HepG2 (cell line): ENCODE results near the gene CTRL. TPM values are rescaled to one million over a fixed set of nuclear protein-coding genes. Genes with fewer than 3 reads are reported as not detected.
A peak's percentile ranks its signal among the peaks of the same experiment; 100 is the strongest.

Experiments used
- CHCHD3 ChIP-seq: sonication (generic); formaldehyde crosslinking; IDR thresholded peaks from 2 replicates; pipeline ENCODE4 v1.8.0; 2022; ENCODE audit warnings: mild to moderate bottlenecking, missing genetic modification reagents, moderate library complexity
- DNMT3B ChIP-seq: conservative IDR thresholded peaks from 2 replicates; pipeline ENCODE4 v1.6.1; 2016; ENCODE audit warnings: missing biosample characterization, control low read depth
- FOXA1 ChIP-seq, 2 experiments: fragments of 450-650 bp in 1 of 2; sonication (generic) in 1 of 2; formaldehyde crosslinking in 1 of 2; IDR thresholded peaks; 2 replicates each; pipeline versions ENCODE4 v1.4.0 to v1.6.1; 2016 to 2020; ENCODE audit warnings: missing genetic modification reagents in 1 of 2
- KMT2A ChIP-seq: sonication (generic); formaldehyde crosslinking; IDR thresholded peaks from 2 replicates; pipeline ENCODE4 v1.4.0; 2020; ENCODE audit warnings: missing genetic modification reagents
- MED8 ChIP-seq: sonication (generic); formaldehyde crosslinking; IDR thresholded peaks from 2 replicates; pipeline ENCODE4 v1.8.1; 2023; ENCODE audit warnings: mild to moderate bottlenecking, missing genetic modification reagents; ENCODE audit not compliant: insufficient replicate concordance
- NPAS2 ChIP-seq: sonication (generic); formaldehyde crosslinking; IDR thresholded peaks from 2 replicates; pipeline ENCODE4 v1.8.0; 2022; ENCODE audit warnings: mild to moderate bottlenecking, missing genetic modification reagents, borderline replicate concordance
- POLR2G ChIP-seq: fragments of 200-400 bp; formaldehyde crosslinking; IDR thresholded peaks from 2 replicates; pipeline ENCODE4 v1.6.1; 2018; ENCODE audit warnings: mild to moderate bottlenecking, low read depth, low read length, moderate library complexity
- THAP11 ChIP-seq: IDR thresholded peaks from 2 replicates; pipeline ENCODE4 v1.6.1; 2016; ENCODE audit warnings: missing biosample characterization, missing genetic modification reagents
- ZC3H13 ChIP-seq: sonication (generic); formaldehyde crosslinking; IDR thresholded peaks from 2 replicates; pipeline ENCODE4 v1.8.1; 2023; ENCODE audit warnings: mild to moderate bottlenecking, missing genetic modification reagents, moderate library complexity
- ZNF484 ChIP-seq: sonication (generic); formaldehyde crosslinking; IDR thresholded peaks from 2 replicates; pipeline ENCODE4 v1.5.1; 2020; ENCODE audit warnings: mild to moderate bottlenecking, low read depth, missing genetic modification reagents, borderline replicate concordance
- ZNF510 ChIP-seq: sonication (generic); formaldehyde crosslinking; IDR thresholded peaks from 2 replicates; pipeline ENCODE4 v1.4.0; 2020; ENCODE audit warnings: low read depth, mild to moderate bottlenecking, missing genetic modification reagents
- ZNF629 ChIP-seq: sonication (generic); formaldehyde crosslinking; conservative IDR thresholded peaks from 2 replicates; pipeline ENCODE4 v1.5.0; 2020; ENCODE audit warnings: missing genetic modification reagents
- ZNF652 ChIP-seq: IDR thresholded peaks from 2 replicates; pipeline ENCODE4 v1.6.1; 2016; ENCODE audit warnings: low read depth, borderline replicate concordance
- polyA plus RNA-seq, 8 experiments: library from polyadenylated mRNA; depleted of rRNA in 3 of 8; stranded (reverse) in 7 of 8; unstranded in 1 of 8; fragments of >200 nt; fragmentation: Illumina TruSeq in 4 of 8; extraction: Trizol in 4 of 8; gene quantifications; 2 replicates each; pipeline versions ENCODE4 v1.2.1 to v1.2.3, GENCODE V29; 2011 to 2016; ENCODE audit warnings: low read depth in 4 of 8, missing spikeins in 1 of 8, mixed read lengths in 1 of 8; ENCODE audit not compliant: insufficient read depth in 1 of 8
- total RNA-seq, 5 experiments: library from RNA; depleted of rRNA; stranded (reverse); fragments of >200 nt; fragmentation: Illumina TruSeq; extraction: Trizol; gene quantifications; 2 replicates each; pipeline ENCODE4 v1.2.3, GENCODE V29; 2016; ENCODE audit warnings: low read depth in 1 of 5
- TF ChIP-seq, protein P1 (sequence below): sonication (generic); formaldehyde crosslinking; IDR thresholded peaks from 2 replicates; pipeline ENCODE4 v1.4.0; 2020; ENCODE audit warnings: missing genetic modification reagents
- TF ChIP-seq, protein P2 (sequence below): sonication (generic); formaldehyde crosslinking; IDR thresholded peaks from 2 replicates; pipeline ENCODE4 v1.4.0; 2020; ENCODE audit warnings: missing genetic modification reagents
- TF ChIP-seq, protein P3 (sequence below): sonication (generic); formaldehyde crosslinking; IDR thresholded peaks from 2 replicates; pipeline ENCODE4 v1.4.0; 2020; ENCODE audit warnings: mild to moderate bottlenecking, missing genetic modification reagents
- TF ChIP-seq, protein P4 (sequence below): sonication (generic); formaldehyde crosslinking; conservative IDR thresholded peaks from 2 replicates; pipeline ENCODE4 v1.4.0; 2020; ENCODE audit warnings: missing genetic modification reagents
- TF ChIP-seq, protein P5 (sequence below): sonication (generic); formaldehyde crosslinking; IDR thresholded peaks from 2 replicates; pipeline ENCODE4 v1.8.1; 2023; ENCODE audit warnings: missing genetic modification reagents, inconsistent platforms, borderline replicate concordance
- TF ChIP-seq, protein P6 (sequence below): IDR thresholded peaks from 2 replicates; pipeline ENCODE4 v1.6.1; 2016; ENCODE audit warnings: low read depth, borderline replicate concordance
- TF ChIP-seq, protein P7 (sequence below): sonication (generic); formaldehyde crosslinking; IDR thresholded peaks from 2 replicates; pipeline ENCODE4 v1.8.0; 2023; ENCODE audit warnings: mild to moderate bottlenecking, missing genetic modification reagents

CTRL gene
- total and polyA plus RNA-seq, 2 of the 13 experiments (the other 11 are each of a cell fraction or from before 2014, with no cell fraction given): 1.9 to 2.7 TPM

DNA sequence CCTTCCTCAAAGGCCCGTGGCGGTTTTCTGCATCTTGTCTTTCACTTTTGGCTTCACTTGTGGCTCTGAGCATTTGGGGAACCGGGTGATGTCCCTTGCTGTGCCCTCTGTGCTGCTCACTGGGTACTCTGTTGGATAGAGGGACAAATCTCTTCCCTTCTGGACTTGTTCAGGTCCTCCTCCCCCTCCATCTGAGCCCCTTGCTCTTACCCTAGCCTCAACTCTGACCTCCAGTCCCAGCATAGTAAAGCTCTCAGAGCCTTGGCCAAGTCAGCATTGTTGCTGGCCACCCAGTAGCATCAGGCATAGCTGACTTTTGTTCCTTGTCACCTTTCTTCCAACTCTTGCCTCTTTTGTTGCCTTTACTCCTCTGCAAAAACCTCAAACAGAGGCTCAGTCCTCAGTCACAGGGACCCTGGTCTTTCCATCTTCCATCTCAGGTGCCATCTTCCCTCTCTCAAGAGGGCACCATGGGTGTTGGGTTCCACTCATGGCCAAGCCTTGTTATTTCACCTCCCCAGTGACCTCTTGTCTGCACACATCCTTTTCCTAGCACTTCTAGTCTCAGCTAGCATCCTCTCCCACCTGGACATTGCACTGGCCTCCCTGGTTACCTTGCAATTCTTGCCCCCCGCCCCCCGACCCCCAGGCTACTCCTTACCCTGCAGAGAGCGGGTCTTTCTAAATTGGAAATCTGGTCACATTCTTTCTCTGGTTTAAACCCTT, 5.4 kb upstream of the CTRL start (continued):
- TF ChIP-seq, protein P1, sequence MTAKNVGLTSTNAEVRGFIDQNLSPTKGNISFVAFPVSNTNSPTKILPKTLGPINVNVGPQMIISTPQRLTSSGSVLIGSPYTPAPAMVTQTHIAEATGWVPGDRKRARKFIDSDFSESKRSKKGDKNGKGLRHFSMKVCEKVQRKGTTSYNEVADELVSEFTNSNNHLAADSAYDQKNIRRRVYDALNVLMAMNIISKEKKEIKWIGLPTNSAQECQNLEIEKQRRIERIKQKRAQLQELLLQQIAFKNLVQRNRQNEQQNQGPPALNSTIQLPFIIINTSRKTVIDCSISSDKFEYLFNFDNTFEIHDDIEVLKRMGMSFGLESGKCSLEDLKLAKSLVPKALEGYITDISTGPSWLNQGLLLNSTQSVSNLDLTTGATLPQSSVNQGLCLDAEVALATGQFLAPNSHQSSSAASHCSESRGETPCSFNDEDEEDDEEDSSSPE (CRISPR knock-in tag): no peak
- TF ChIP-seq ZC3H13 (CRISPR knock-in tag) (peak; percentile 89), ZNF652 (CRISPR knock-in tag) (0 out of 2 replicates have a peak, but pooled peaks have one; percentile 11), NPAS2 (CRISPR knock-in tag) (0 out of 2 replicates have a peak, but pooled peaks have one; percentile 47), ZNF510 (CRISPR knock-in tag) (no peak), FOXA1 (IDR thresholded peaks at IDR 0.05) (no peak), FOXA1 (CRISPR knock-in tag; IDR thresholded peaks at IDR 0.05) (no peak), DNMT3B (CRISPR knock-in tag) (0 out of 2 replicates have a peak, but pooled peaks have one; percentile 3), THAP11 (no peak), CHCHD3 (CRISPR knock-in tag) (no peak), ZNF629 (CRISPR knock-in tag) (0 out of 2 replicates have a peak, but pooled peaks have one; percentile 6), MED8 (peak; percentile 22), POLR2G (peak; percentile 19; the same call in 1 of the 2 replicates), KMT2A (CRISPR knock-in tag) (0 out of 2 replicates have a peak, but pooled peaks have one; percentile 0), ZNF484 (CRISPR knock-in tag) (no peak)
- TF ChIP-seq, protein P2, sequence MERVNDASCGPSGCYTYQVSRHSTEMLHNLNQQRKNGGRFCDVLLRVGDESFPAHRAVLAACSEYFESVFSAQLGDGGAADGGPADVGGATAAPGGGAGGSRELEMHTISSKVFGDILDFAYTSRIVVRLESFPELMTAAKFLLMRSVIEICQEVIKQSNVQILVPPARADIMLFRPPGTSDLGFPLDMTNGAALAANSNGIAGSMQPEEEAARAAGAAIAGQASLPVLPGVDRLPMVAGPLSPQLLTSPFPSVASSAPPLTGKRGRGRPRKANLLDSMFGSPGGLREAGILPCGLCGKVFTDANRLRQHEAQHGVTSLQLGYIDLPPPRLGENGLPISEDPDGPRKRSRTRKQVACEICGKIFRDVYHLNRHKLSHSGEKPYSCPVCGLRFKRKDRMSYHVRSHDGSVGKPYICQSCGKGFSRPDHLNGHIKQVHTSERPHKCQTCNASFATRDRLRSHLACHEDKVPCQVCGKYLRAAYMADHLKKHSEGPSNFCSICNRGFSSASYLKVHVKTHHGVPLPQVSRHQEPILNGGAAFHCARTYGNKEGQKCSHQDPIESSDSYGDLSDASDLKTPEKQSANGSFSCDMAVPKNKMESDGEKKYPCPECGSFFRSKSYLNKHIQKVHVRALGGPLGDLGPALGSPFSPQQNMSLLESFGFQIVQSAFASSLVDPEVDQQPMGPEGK (CRISPR knock-in tag): 0 out of 2 replicates have a peak, but pooled peaks have one; percentile 6
- TF ChIP-seq, protein P3, sequence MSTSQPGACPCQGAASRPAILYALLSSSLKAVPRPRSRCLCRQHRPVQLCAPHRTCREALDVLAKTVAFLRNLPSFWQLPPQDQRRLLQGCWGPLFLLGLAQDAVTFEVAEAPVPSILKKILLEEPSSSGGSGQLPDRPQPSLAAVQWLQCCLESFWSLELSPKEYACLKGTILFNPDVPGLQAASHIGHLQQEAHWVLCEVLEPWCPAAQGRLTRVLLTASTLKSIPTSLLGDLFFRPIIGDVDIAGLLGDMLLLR (CRISPR knock-in tag): peak; percentile 70
- TF ChIP-seq, protein P4, sequence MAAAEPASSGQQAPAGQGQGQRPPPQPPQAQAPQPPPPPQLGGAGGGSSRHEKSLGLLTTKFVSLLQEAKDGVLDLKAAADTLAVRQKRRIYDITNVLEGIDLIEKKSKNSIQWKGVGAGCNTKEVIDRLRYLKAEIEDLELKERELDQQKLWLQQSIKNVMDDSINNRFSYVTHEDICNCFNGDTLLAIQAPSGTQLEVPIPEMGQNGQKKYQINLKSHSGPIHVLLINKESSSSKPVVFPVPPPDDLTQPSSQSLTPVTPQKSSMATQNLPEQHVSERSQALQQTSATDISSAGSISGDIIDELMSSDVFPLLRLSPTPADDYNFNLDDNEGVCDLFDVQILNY (CRISPR knock-in tag): no peak
- TF ChIP-seq, protein P5, sequence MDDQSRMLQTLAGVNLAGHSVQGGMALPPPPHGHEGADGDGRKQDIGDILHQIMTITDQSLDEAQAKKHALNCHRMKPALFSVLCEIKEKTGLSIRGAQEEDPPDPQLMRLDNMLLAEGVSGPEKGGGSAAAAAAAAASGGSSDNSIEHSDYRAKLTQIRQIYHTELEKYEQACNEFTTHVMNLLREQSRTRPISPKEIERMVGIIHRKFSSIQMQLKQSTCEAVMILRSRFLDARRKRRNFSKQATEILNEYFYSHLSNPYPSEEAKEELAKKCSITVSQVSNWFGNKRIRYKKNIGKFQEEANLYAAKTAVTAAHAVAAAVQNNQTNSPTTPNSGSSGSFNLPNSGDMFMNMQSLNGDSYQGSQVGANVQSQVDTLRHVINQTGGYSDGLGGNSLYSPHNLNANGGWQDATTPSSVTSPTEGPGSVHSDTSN (CRISPR knock-in tag): no peak
- TF ChIP-seq, protein P6, sequence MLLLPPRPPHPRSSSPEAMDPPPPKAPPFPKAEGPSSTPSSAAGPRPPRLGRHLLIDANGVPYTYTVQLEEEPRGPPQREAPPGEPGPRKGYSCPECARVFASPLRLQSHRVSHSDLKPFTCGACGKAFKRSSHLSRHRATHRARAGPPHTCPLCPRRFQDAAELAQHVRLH: 0 out of 2 replicates have a peak, but pooled peaks have one; percentile 12
- TF ChIP-seq, protein P7, sequence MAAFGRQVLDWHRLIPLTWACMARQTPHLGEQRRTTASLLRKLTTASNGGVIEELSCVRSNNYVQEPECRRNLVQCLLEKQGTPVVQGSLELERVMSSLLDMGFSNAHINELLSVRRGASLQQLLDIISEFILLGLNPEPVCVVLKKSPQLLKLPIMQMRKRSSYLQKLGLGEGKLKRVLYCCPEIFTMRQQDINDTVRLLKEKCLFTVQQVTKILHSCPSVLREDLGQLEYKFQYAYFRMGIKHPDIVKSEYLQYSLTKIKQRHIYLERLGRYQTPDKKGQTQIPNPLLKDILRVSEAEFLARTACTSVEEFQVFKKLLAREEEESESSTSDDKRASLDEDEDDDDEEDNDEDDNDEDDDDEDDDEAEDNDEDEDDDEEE (CRISPR knock-in tag): 0 out of 2 replicates have a peak, but pooled peaks have one; percentile 7
